ENCODE results near the gene LZTS2. TPM values are rescaled to one million over a fixed set of nuclear protein-coding genes. Genes with fewer than 3 reads are reported as not detected.

LZTS2 gene
- total RNA-seq, 5 donors from 2014 or later (not counting 1 experiment from before 2014, with no cell fraction given): 16.4 to 39.5 (median 35.4) TPM

GRCh38 chr10:101011517-101012423 lies 12.2 kb downstream of the LZTS2 start:
- DNase-seq (no peak), ATAC-seq (replicated peaks in 1 of 4) (no peak)
- H3K9me3 ChIP-seq: no peaks in the 10 kb centered on the region
- H3K4me3 ChIP-seq (ENCODE audit: control insufficient read depth in 1 of 2, extremely low read depth in 1 of 2, low read length in 1 of 2): no peak overlapping the region
- H3K27ac Mint-ChIP-seq: no peak overlapping the region
- no peak overlapping the region for H3K4me3 Mint-ChIP-seq
- H3K27me3 Mint-ChIP-seq: peaks cover 14 to 21% of the 10 kb centered on the region in 2 donors
- H3K36me3 ChIP-seq (ENCODE audit: control insufficient read depth in 2 of 2, extremely low read depth in 1 of 2, insufficient read depth in 1 of 2, low read length in 1 of 2): no peaks in the 10 kb centered on the region
- peaks cover 0 to 18% of the 10 kb centered on the region in 2 experiments for H3K4me1 ChIP-seq (ENCODE audit: control insufficient read depth in 1 of 2, extremely low read depth in 1 of 2, insufficient read depth in 2 of 2, low read length in 2 of 2)
- ChIA-PET CTCF (interaction anchor here in 1 of 2 donors (1.1 kb wide), 1 partner anchor 18 kb away, joined by 3 read pairs; no protein-coding TSS in a partner anchor), POLR2A (interaction anchor here in 1 of 2 donors (0.6 kb wide), 1 partner anchor 1108 kb away, joined by 6 read pairs; no protein-coding TSS in a partner anchor)
- H3K27ac ChIP-seq (ENCODE audit: low read length): no peak overlapping the region
- WGBS (ENCODE audit: insufficient coverage): 81% methylated on average over 10 of the region's 22 CpGs
- H3K27me3 ChIP-seq (replicated peaks in 1 of 2; ENCODE audit: control insufficient read depth in 2 of 2, extremely low read depth in 1 of 2, insufficient read depth in 2 of 2, low read length in 1 of 2): peaks cover 0 to 27% of the 10 kb centered on the region in 2 experiments
- no peaks in the 10 kb centered on the region for H3K36me3 Mint-ChIP-seq
- H3K4me1 Mint-ChIP-seq: peaks cover 10 to 20% (median 14%) of the 10 kb centered on the region in 3 donors
- H3K9me3 Mint-ChIP-seq: no peaks in the 10 kb centered on the region

GRCh38 chr10:101012525-101013364 lies 13.1 kb downstream of the LZTS2 start:
- H3K9me3 Mint-ChIP-seq: no peaks in the 10 kb centered on the region
- no peaks in the 10 kb centered on the region for H3K36me3 ChIP-seq (ENCODE audit: control insufficient read depth in 2 of 2, extremely low read depth in 1 of 2, insufficient read depth in 1 of 2, low read length in 1 of 2)
- no peak overlapping the region for H3K27ac ChIP-seq (ENCODE audit: low read length)
- H3K27me3 ChIP-seq (replicated peaks in 1 of 2; ENCODE audit: control insufficient read depth in 2 of 2, extremely low read depth in 1 of 2, insufficient read depth in 2 of 2, low read length in 1 of 2): peaks cover 0 to 36% of the 10 kb centered on the region in 2 experiments
- H3K27me3 Mint-ChIP-seq: peaks cover 23 to 31% of the 10 kb centered on the region in 2 donors
- DNase-seq (peak; percentile 37 to 84 (median 62)), ATAC-seq (replicated peaks in 1 of 4) (peak; percentile 80 to 90 (median 85))
- ChIA-PET POLR2A (no interaction called here), CTCF (no interaction called here)
- H3K4me1 ChIP-seq (ENCODE audit: control insufficient read depth in 1 of 2, extremely low read depth in 1 of 2, insufficient read depth in 2 of 2, low read length in 2 of 2): peaks cover 0 to 18% of the 10 kb centered on the region in 2 experiments
- H3K4me3 Mint-ChIP-seq: no peak overlapping the region
- no peak overlapping the region for H3K4me3 ChIP-seq (ENCODE audit: control insufficient read depth in 1 of 2, extremely low read depth in 1 of 2, low read length in 1 of 2)
- H3K36me3 Mint-ChIP-seq: no peaks in the 10 kb centered on the region
- H3K9me3 ChIP-seq: no peaks in the 10 kb centered on the region
- 31% methylated on average over 4 of the region's 14 CpGs for WGBS (ENCODE audit: insufficient coverage)
- H3K27ac Mint-ChIP-seq: peak overlapping the region in 1 of 2 donors; percentile 7
- peaks cover 10 to 20% (median 14%) of the 10 kb centered on the region in 3 donors for H3K4me1 Mint-ChIP-seq

GRCh38 chr10:101013365-101013825 lies 13.8 kb downstream of the LZTS2 start:
- no peaks in the 10 kb centered on the region for H3K36me3 Mint-ChIP-seq

GRCh38 chr10:101014230-101014884 lies 14.7 kb downstream of the LZTS2 start:
- peaks cover 31 to 35% of the 10 kb centered on the region in 2 donors for H3K27me3 Mint-ChIP-seq
- CTCF ChIA-PET: interaction anchor here (0.5 to 3.2 kb wide), 23 partner anchors 10 to 1985 kb away, joined by 3 to 25 read pairs (median 4); partner anchors contain the start of genes LZTS2 (in 1 of the 2), PDZD7 (in 1 of the 2) and SFXN3 (in 1 of the 2)
- no peak overlapping the region for H3K27ac Mint-ChIP-seq
- POLR2A ChIA-PET: interaction anchor here in 1 of 2 donors (1.1 kb wide), 1 partner anchor 17 kb away, joined by 3 read pairs; the partner anchor contains the start of genes PDZD7 and SFXN3
- Histone ChIP-seq H3K9me3 (no peaks in the 10 kb centered on the region), H3K27ac (ENCODE audit: low read length) (no peak overlapping the region), H3K36me3 (ENCODE audit: control insufficient read depth in 2 of 2, extremely low read depth in 1 of 2, insufficient read depth in 1 of 2, low read length in 1 of 2) (no peaks in the 10 kb centered on the region), H3K27me3 (replicated peaks in 1 of 2; ENCODE audit: control insufficient read depth in 2 of 2, extremely low read depth in 1 of 2, insufficient read depth in 2 of 2, low read length in 1 of 2) (peaks cover 0 to 52% of the 10 kb centered on the region in 2 experiments), H3K4me3 (ENCODE audit: control insufficient read depth in 1 of 2, extremely low read depth in 1 of 2, low read length in 1 of 2) (no peak overlapping the region), H3K4me1 (ENCODE audit: control insufficient read depth in 1 of 2, extremely low read depth in 1 of 2, insufficient read depth in 2 of 2, low read length in 2 of 2) (peaks cover 0 to 27% of the 10 kb centered on the region in 2 experiments)
- ATAC-seq (replicated peaks in 1 of 4) (peak; percentile 51 to 72 (median 63)), DNase-seq (peak in 34 of 35 experiments; percentile 31 to 82 (median 66))
- 16% methylated on average over 5 of the region's 11 CpGs for WGBS (ENCODE audit: insufficient coverage)
- no peaks in the 10 kb centered on the region for H3K9me3 Mint-ChIP-seq
- no peak overlapping the region for H3K4me3 Mint-ChIP-seq
- no peaks in the 10 kb centered on the region for H3K36me3 Mint-ChIP-seq
- peaks cover 12 to 23% (median 19%) of the 10 kb centered on the region in 3 donors for H3K4me1 Mint-ChIP-seq

More at GRCh38 chr10:101013365-101013825, 13.8 kb downstream of the LZTS2 start:
- DNase-seq (no peak), ATAC-seq (replicated peaks in 1 of 4) (no peak)
- ChIA-PET POLR2A (no interaction called here), CTCF (interaction anchor here (0.6 to 1.5 kb wide), 8 partner anchors 14 to 1986 kb away, joined by 3 to 7 read pairs (median 5); partner anchors contain the start of gene LZTS2 (in 1 of the 2))
- peaks cover 10 to 21% (median 16%) of the 10 kb centered on the region in 3 donors for H3K4me1 Mint-ChIP-seq
- no peak overlapping the region for H3K4me3 ChIP-seq (ENCODE audit: control insufficient read depth in 1 of 2, extremely low read depth in 1 of 2, low read length in 1 of 2)
- no peak overlapping the region for H3K27ac ChIP-seq (ENCODE audit: low read length)
- H3K9me3 ChIP-seq: no peaks in the 10 kb centered on the region
- peak overlapping the region in 1 of 2 donors; percentile 7 for H3K27ac Mint-ChIP-seq
- H3K4me1 ChIP-seq (ENCODE audit: control insufficient read depth in 1 of 2, extremely low read depth in 1 of 2, insufficient read depth in 2 of 2, low read length in 2 of 2): peaks cover 0 to 18% of the 10 kb centered on the region in 2 experiments
- H3K27me3 ChIP-seq (replicated peaks in 1 of 2; ENCODE audit: control insufficient read depth in 2 of 2, extremely low read depth in 1 of 2, insufficient read depth in 2 of 2, low read length in 1 of 2): peaks cover 0 to 43% of the 10 kb centered on the region in 2 experiments
- no peaks in the 10 kb centered on the region for H3K9me3 Mint-ChIP-seq
- 58% methylated on average over 8 of the region's 9 CpGs for WGBS (ENCODE audit: insufficient coverage)
- no peak overlapping the region for H3K4me3 Mint-ChIP-seq
- peaks cover 28 to 32% of the 10 kb centered on the region in 2 donors for H3K27me3 Mint-ChIP-seq
- H3K36me3 ChIP-seq (ENCODE audit: control insufficient read depth in 2 of 2, extremely low read depth in 1 of 2, insufficient read depth in 1 of 2, low read length in 1 of 2): no peaks in the 10 kb centered on the region

GRCh38 chr10:101014966-101015581 lies 15.5 kb downstream of the LZTS2 start:
- DNase-seq: no peak
- Histone ChIP-seq H3K4me1 (ENCODE audit: control insufficient read depth in 1 of 2, extremely low read depth in 1 of 2, insufficient read depth in 2 of 2, low read length in 2 of 2) (peaks cover 0 to 27% of the 10 kb centered on the region in 2 experiments), H3K36me3 (ENCODE audit: control insufficient read depth in 2 of 2, extremely low read depth in 1 of 2, insufficient read depth in 1 of 2, low read length in 1 of 2) (no peaks in the 10 kb centered on the region), H3K4me3 (ENCODE audit: control insufficient read depth in 1 of 2, extremely low read depth in 1 of 2, low read length in 1 of 2) (no peak overlapping the region), H3K27me3 (replicated peaks in 1 of 2; ENCODE audit: control insufficient read depth in 2 of 2, extremely low read depth in 1 of 2, insufficient read depth in 2 of 2, low read length in 1 of 2) (peaks cover 0 to 52% of the 10 kb centered on the region in 2 experiments), H3K9me3 (no peaks in the 10 kb centered on the region), H3K27ac (ENCODE audit: low read length) (no peak overlapping the region)
- POLR2A ChIA-PET: interaction anchor here in 1 of 2 donors (0.5 to 1.1 kb wide), 2 partner anchors 9 to 16 kb away, joined by 3 read pairs; partner anchors contain the start of genes PDZD7 and SFXN3
- H3K36me3 Mint-ChIP-seq: no peaks in the 10 kb centered on the region
- peaks cover 16 to 25% (median 20%) of the 10 kb centered on the region in 3 donors for H3K4me1 Mint-ChIP-seq
- H3K27me3 Mint-ChIP-seq: peaks cover 31 to 39% of the 10 kb centered on the region in 2 donors
- no peak for ATAC-seq (replicated peaks in 1 of 4)
- H3K4me3 Mint-ChIP-seq: no peak overlapping the region
- H3K9me3 Mint-ChIP-seq: no peaks in the 10 kb centered on the region
- no peak overlapping the region for H3K27ac Mint-ChIP-seq
- CTCF ChIA-PET: interaction anchor here (0.5 to 3.2 kb wide), 16 partner anchors 9 to 454 kb away, joined by 3 to 25 read pairs (median 4); partner anchors contain the start of genes PDZD7 (in 1 of the 2) and SFXN3 (in 1 of the 2)
- 27% methylated on average over 3 of the region's 7 CpGs for WGBS (ENCODE audit: insufficient coverage)

Data from T-cell (primary cell).